ENCODE results near the gene MYO5A. TPM values are rescaled to one million over a fixed set of nuclear protein-coding genes. Genes with fewer than 3 reads are reported as not detected.

Gene MYO5A
- total RNA-seq, 1 experiment from 2014 or later = 29.2 TPM

DNA sequence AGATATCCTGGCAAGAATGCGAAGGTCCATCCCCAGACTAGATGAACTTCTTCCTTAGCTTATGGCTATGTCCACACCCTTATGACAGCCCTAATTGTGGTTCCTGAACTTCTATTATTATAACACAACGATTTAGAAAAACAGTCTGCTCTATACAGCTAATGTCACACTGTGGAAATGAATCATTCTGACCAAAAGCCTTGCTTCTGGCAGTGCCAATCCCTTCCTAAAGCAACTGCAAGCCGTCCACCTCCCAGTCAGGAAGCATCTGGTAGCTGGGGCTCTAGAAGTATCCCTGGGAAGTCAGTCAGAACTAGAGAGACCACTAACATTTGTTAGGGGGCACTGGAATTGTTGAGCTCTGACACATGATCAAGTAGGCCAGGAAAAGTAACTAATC is 45.0 kb downstream of the MYO5A start:
- peaks cover 55% of the 10 kb centered on the region for H3K4me1 Mint-ChIP-seq
- CTCF ChIA-PET = no interaction called here

DNA sequence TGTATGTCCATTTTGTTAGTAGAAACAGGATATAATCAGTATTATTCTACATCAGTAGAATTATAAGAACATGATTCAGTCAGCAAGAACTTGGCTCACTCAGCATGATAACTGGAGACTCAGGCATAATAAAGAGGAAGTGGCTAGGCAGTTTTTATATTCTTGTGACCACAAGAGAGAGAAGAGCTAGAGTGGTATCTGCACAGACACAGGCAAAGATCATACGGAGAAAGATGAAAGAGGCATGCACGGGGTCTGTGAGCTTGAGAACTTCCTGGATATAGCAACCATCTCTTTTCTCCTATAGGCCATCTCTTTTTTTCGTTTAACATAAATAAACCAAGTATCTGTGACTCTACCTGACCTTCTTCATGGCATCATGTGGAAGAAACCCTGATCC is 46.8 kb downstream of the MYO5A start:
- DNase-seq (ENCODE audit: low spot score) = no peak
- POLR2A ChIA-PET = no interaction called here
- CTCF ChIA-PET = no interaction called here
- Mint-ChIP-seq H3K4me1 (peaks cover 47% of the 10 kb centered on the region), H3K4me3 (no peak overlapping the region), H3K27ac (no peak overlapping the region), H3K9me3 (peaks cover 19% of the 10 kb centered on the region), H3K36me3 (peaks cover 18% of the 10 kb centered on the region), H3K27me3 (ENCODE audit: low read depth) (no peaks in the 10 kb centered on the region)
- no peak for TF ChIP-seq PRRX2 (CRISPR knock-in tag; IDR thresholded peaks at IDR 0.05)
- no peak for TF ChIP-seq ZNF416 (CRISPR knock-in tag; IDR thresholded peaks at IDR 0.05)
- TF ChIP-seq, protein P1, sequence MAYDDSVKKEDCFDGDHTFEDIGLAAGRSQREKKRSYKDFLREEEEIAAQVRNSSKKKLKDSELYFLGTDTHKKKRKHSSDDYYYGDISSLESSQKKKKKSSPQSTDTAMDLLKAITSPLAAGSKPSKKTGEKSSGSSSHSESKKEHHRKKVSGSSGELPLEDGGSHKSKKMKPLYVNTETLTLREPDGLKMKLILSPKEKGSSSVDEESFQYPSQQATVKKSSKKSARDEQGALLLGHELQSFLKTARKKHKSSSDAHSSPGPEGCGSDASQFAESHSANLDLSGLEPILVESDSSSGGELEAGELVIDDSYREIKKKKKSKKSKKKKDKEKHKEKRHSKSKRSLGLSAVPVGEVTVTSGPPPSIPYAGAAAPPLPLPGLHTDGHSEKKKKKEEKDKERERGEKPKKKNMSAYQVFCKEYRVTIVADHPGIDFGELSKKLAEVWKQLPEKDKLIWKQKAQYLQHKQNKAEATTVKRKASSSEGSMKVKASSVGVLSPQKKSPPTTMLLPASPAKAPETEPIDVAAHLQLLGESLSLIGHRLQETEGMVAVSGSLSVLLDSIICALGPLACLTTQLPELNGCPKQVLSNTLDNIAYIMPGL (CRISPR knock-in tag; IDR thresholded peaks at IDR 0.05) = no peak
- TF ChIP-seq, protein P2, sequence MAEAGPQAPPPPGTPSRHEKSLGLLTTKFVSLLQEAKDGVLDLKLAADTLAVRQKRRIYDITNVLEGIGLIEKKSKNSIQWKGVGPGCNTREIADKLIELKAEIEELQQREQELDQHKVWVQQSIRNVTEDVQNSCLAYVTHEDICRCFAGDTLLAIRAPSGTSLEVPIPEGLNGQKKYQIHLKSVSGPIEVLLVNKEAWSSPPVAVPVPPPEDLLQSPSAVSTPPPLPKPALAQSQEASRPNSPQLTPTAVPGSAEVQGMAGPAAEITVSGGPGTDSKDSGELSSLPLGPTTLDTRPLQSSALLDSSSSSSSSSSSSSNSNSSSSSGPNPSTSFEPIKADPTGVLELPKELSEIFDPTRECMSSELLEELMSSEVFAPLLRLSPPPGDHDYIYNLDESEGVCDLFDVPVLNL (CRISPR knock-in tag; IDR thresholded peaks at IDR 0.05; ENCODE audit: borderline replicate concordance, low read depth) = no peak
- no peak for TF ChIP-seq NR2C2 (CRISPR knock-in tag; IDR thresholded peaks at IDR 0.05)
- TF ChIP-seq NFE2L1 (CRISPR knock-in tag; IDR thresholded peaks at IDR 0.05) = no peak
- TF ChIP-seq, protein P3, sequence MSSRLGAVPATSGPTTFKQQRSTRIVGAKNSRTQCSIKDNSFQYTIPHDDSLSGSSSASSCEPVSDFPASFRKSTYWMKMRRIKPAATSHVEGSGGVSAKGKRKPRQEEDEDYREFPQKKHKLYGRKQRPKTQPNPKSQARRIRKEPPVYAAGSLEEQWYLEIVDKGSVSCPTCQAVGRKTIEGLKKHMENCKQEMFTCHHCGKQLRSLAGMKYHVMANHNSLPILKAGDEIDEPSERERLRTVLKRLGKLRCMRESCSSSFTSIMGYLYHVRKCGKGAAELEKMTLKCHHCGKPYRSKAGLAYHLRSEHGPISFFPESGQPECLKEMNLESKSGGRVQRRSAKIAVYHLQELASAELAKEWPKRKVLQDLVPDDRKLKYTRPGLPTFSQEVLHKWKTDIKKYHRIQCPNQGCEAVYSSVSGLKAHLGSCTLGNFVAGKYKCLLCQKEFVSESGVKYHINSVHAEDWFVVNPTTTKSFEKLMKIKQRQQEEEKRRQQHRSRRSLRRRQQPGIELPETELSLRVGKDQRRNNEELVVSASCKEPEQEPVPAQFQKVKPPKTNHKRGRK (CRISPR knock-in tag; IDR thresholded peaks at IDR 0.05; ENCODE audit: borderline replicate concordance) = no peak
- TF ChIP-seq ZNF138 (CRISPR knock-in tag; conservative IDR thresholded peaks at IDR 0.05) = no peak
- no peak for TF ChIP-seq ZNF423 (CRISPR knock-in tag; IDR thresholded peaks at IDR 0.05)
- TF ChIP-seq KAT7 (CRISPR knock-in tag; IDR thresholded peaks at IDR 0.05; ENCODE audit: borderline replicate concordance) = no peak
- TF ChIP-seq, protein P4, sequence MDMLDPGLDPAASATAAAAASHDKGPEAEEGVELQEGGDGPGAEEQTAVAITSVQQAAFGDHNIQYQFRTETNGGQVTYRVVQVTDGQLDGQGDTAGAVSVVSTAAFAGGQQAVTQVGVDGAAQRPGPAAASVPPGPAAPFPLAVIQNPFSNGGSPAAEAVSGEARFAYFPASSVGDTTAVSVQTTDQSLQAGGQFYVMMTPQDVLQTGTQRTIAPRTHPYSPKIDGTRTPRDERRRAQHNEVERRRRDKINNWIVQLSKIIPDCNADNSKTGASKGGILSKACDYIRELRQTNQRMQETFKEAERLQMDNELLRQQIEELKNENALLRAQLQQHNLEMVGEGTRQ (CRISPR knock-in tag; IDR thresholded peaks at IDR 0.05) = no peak
- TF ChIP-seq, protein P5, sequence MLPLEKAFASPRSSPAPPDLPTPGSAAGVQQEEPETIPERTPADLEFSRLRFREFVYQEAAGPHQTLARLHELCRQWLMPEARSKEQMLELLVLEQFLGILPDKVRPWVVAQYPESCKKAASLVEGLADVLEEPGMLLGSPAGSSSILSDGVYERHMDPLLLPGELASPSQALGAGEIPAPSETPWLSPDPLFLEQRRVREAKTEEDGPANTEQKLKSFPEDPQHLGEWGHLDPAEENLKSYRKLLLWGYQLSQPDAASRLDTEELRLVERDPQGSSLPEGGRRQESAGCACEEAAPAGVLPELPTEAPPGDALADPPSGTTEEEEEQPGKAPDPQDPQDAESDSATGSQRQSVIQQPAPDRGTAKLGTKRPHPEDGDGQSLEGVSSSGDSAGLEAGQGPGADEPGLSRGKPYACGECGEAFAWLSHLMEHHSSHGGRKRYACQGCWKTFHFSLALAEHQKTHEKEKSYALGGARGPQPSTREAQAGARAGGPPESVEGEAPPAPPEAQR (CRISPR knock-in tag; IDR thresholded peaks at IDR 0.05) = no peak
- ATAC-seq = no peak

More for the DNA sequence above, 45.0 kb downstream of the MYO5A start:
- H3K4me3 Mint-ChIP-seq = no peak overlapping the region
- POLR2A ChIA-PET = no interaction called here
- DNase-seq (ENCODE audit: low spot score) = no peak
- peak overlapping the region; percentile 9; the same call in 1 of the 2 replicates for H3K27ac Mint-ChIP-seq
- no peak for TF ChIP-seq PRRX2 (CRISPR knock-in tag; IDR thresholded peaks at IDR 0.05)
- no peak for TF ChIP-seq NR1H2 (CRISPR knock-in tag; IDR thresholded peaks at IDR 0.05)
- TF ChIP-seq TCF7 (CRISPR knock-in tag; IDR thresholded peaks at IDR 0.05; ENCODE audit: low read depth) = no peak
- TF ChIP-seq, protein P6, sequence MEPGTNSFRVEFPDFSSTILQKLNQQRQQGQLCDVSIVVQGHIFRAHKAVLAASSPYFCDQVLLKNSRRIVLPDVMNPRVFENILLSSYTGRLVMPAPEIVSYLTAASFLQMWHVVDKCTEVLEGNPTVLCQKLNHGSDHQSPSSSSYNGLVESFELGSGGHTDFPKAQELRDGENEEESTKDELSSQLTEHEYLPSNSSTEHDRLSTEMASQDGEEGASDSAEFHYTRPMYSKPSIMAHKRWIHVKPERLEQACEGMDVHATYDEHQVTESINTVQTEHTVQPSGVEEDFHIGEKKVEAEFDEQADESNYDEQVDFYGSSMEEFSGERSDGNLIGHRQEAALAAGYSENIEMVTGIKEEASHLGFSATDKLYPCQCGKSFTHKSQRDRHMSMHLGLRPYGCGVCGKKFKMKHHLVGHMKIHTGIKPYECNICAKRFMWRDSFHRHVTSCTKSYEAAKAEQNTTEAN (CRISPR knock-in tag; IDR thresholded peaks at IDR 0.05) = no peak
- no peak for TF ChIP-seq RELA (CRISPR knock-in tag; IDR thresholded peaks at IDR 0.05; ENCODE audit: borderline replicate concordance)
- TF ChIP-seq, protein P7, sequence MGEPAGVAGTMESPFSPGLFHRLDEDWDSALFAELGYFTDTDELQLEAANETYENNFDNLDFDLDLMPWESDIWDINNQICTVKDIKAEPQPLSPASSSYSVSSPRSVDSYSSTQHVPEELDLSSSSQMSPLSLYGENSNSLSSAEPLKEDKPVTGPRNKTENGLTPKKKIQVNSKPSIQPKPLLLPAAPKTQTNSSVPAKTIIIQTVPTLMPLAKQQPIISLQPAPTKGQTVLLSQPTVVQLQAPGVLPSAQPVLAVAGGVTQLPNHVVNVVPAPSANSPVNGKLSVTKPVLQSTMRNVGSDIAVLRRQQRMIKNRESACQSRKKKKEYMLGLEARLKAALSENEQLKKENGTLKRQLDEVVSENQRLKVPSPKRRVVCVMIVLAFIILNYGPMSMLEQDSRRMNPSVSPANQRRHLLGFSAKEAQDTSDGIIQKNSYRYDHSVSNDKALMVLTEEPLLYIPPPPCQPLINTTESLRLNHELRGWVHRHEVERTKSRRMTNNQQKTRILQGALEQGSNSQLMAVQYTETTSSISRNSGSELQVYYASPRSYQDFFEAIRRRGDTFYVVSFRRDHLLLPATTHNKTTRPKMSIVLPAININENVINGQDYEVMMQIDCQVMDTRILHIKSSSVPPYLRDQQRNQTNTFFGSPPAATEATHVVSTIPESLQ (CRISPR knock-in tag; IDR thresholded peaks at IDR 0.05) = no peak
- no peak for TF ChIP-seq FOXP1 (CRISPR knock-in tag; IDR thresholded peaks at IDR 0.05; ENCODE audit: borderline replicate concordance)
- no peak for TF ChIP-seq ZNF263 (CRISPR knock-in tag; IDR thresholded peaks at IDR 0.05; ENCODE audit: low read depth)
- TF ChIP-seq, protein P3 (CRISPR knock-in tag; IDR thresholded peaks at IDR 0.05; ENCODE audit: borderline replicate concordance) = no peak
- H3K9me3 Mint-ChIP-seq = 0 out of 2 replicates have a peak, but pooled peaks cover 4% of the 10 kb centered on the region
- H3K36me3 Mint-ChIP-seq = peaks cover 4% of the 10 kb centered on the region; the same call in 1 of the 2 replicates
- no peaks in the 10 kb centered on the region for H3K27me3 Mint-ChIP-seq (ENCODE audit: low read depth)
- ATAC-seq = no peak
